ENCODE measurements around the gene RADIL. TPM values are rescaled to one million over a fixed set of nuclear protein-coding genes. Genes with fewer than 3 reads are reported as not detected.

The RADIL gene
- total RNA-seq, 3 donors from 2014 or later (not counting 1 experiment from before 2014, with no cell fraction given) = not detected

DNA sequence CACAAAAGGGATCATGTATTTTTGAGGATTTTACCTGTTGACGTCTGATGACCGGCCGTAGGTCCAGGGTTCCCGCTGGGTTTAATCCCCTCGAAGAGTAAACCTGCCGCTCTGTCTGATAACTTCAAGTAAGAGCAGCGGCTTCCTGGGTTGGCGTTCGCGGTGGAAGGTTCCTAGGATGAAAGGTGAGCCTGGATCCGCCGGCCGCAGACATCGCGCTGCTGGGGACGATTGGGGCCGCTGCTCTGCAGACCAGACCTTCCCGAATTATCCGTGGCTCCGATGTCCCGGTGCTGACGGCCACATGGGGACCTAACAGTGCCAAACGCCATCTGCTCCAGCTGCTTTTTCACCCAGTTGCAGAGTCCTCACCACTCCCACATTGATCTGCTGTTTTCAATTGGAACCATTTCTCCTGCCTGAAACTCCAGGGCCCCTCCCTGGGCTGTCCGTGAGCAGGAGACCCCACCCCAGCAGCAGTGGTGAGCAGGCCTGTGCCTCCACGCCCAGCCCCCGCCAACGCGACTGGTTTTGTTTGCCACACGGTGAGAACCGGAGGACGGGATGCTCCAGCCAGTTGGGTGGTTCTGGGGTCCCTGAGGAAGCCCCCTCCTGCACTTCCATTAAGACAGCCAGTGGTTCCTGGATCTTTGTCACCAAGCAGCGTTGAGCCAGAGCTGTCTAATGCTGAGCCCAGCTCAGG, 120.3 kb downstream of the RADIL start:
- Histone ChIP-seq H3K4me3 (ENCODE audit: low read length) (no peak overlapping the region), H3K27ac (ENCODE audit: low read length) (no peak overlapping the region), H3K4me1 (ENCODE audit: control insufficient read depth, insufficient read depth, low read length) (no peaks in the 10 kb centered on the region), H3K27me3 (ENCODE audit: control insufficient read depth, insufficient read depth, low read length) (no peaks in the 10 kb centered on the region), H3K9me3 (ENCODE audit: control insufficient read depth, insufficient read depth, low read length) (no peaks in the 10 kb centered on the region), H3K36me3 (ENCODE audit: control insufficient read depth, insufficient read depth, low read length) (peaks cover 44% of the 10 kb centered on the region)
- Mint-ChIP-seq H3K9me3 (no peaks in the 10 kb centered on the region), H3K36me3 (no peaks in the 10 kb centered on the region), H3K27me3 (ENCODE audit: low read depth in 2 of 2) (no peaks in the 10 kb centered on the region), H3K27ac (no peak overlapping the region), H3K4me3 (no peak overlapping the region), H3K4me1 (peaks cover 0 to 4% of the 10 kb centered on the region in 2 donors)
- no peak for DNase-seq
- TF ChIP-seq, protein P1, sequence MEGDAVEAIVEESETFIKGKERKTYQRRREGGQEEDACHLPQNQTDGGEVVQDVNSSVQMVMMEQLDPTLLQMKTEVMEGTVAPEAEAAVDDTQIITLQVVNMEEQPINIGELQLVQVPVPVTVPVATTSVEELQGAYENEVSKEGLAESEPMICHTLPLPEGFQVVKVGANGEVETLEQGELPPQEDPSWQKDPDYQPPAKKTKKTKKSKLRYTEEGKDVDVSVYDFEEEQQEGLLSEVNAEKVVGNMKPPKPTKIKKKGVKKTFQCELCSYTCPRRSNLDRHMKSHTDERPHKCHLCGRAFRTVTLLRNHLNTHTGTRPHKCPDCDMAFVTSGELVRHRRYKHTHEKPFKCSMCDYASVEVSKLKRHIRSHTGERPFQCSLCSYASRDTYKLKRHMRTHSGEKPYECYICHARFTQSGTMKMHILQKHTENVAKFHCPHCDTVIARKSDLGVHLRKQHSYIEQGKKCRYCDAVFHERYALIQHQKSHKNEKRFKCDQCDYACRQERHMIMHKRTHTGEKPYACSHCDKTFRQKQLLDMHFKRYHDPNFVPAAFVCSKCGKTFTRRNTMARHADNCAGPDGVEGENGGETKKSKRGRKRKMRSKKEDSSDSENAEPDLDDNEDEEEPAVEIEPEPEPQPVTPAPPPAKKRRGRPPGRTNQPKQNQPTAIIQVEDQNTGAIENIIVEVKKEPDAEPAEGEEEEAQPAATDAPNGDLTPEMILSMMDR (IDR thresholded peaks at IDR 0.05) = no peak
- intact Hi-C loops (cut with micrococcal nuclease) = no loop called here
- WGBS (ENCODE audit: insufficient coverage) = 98% methylated on average over 32 of the region's 32 CpGs
- ATAC-seq = no peak

DNA sequence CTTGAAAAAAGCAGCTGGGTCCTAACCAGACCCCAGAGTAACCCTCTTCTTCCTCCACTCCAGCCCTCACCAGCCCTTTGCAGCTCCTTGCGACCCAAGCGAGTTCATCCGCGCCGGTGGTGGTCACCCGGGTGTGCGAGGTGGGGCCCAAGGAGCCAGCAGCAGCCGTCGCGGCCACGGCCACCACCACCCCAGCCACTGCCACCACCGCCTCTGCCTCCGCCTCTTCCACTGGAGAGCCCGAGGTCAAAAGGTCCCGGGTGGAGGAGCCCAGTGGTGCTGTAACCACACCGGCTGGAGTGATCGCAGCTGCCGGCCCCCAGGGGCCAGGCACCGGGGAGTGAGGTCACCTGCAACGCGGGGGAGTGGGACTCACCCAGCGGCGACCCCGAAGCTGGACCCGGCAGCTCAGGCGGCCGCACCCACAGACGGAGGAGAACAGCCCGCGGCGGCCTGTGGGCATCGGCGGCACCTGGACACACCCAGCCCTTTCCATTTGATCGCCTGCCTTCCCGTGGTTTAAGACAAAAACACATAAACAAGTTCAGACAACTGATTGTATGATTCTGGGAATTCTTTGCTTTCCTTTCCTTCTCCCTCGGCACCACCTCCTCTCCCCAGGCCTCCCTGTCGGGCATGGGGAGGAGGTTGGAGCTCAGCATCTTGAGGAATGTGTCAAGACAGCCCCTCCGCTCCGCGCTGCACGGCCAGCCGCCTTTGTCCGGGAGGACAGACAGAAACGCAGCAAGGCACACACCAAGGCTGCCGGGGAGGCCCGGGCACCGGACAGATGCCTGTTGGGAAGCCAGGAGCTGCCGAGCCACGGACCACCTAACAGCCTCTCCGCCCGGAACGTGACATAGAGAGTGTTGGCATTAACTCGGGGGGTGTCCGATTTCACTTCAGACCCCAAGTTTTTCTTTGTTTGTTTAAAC, 121.1 kb downstream of the RADIL start:
- H3K27ac Mint-ChIP-seq = no peak overlapping the region
- H3K36me3 Mint-ChIP-seq = no peaks in the 10 kb centered on the region
- H3K9me3 Mint-ChIP-seq = no peaks in the 10 kb centered on the region
- Histone ChIP-seq H3K4me1 (ENCODE audit: control insufficient read depth, insufficient read depth, low read length) (no peaks in the 10 kb centered on the region), H3K9me3 (ENCODE audit: control insufficient read depth, insufficient read depth, low read length) (no peaks in the 10 kb centered on the region), H3K27me3 (ENCODE audit: control insufficient read depth, insufficient read depth, low read length) (no peaks in the 10 kb centered on the region), H3K4me3 (ENCODE audit: low read length) (no peak overlapping the region), H3K27ac (ENCODE audit: low read length) (no peak overlapping the region), H3K36me3 (ENCODE audit: control insufficient read depth, insufficient read depth, low read length) (peaks cover 49% of the 10 kb centered on the region)
- ATAC-seq (no peak), DNase-seq (no peak)
- intact Hi-C loops (cut with micrococcal nuclease) = no loop called here
- no peaks in the 10 kb centered on the region for H3K27me3 Mint-ChIP-seq (ENCODE audit: low read depth in 2 of 2)
- WGBS (ENCODE audit: insufficient coverage) = 96% methylated on average over 52 of the region's 54 CpGs
- peaks cover 0 to 4% of the 10 kb centered on the region in 2 donors for H3K4me1 Mint-ChIP-seq
- no peak overlapping the region for H3K4me3 Mint-ChIP-seq
- TF ChIP-seq, protein P1 (IDR thresholded peaks at IDR 0.05) = no peak

DNA sequence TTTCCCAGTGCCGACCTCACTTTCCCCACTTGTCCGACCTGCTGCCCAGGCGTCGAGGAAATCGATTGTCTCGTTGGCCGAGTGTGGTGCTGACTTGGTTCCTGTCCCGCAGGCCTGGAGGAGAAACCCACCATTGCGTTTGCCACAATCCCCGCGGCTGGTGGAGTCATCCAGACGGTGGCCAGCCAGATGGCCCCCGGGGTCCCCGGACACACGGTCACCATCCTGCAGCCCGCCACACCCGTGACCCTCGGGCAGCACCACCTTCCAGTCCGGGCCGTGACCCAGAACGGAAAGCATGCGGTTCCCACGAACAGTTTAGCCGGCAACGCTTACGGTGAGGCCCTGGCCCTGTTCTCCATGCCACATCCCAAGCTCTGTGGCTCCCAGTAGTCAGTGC, 122.6 kb downstream of the RADIL start:
- no peaks in the 10 kb centered on the region for H3K36me3 Mint-ChIP-seq

More for the DNA sequence above, 122.6 kb downstream of the RADIL start:
- Histone ChIP-seq H3K9me3 (ENCODE audit: control insufficient read depth, insufficient read depth, low read length) (no peaks in the 10 kb centered on the region), H3K27me3 (ENCODE audit: control insufficient read depth, insufficient read depth, low read length) (no peaks in the 10 kb centered on the region), H3K4me3 (ENCODE audit: low read length) (no peak overlapping the region), H3K27ac (ENCODE audit: low read length) (no peak overlapping the region), H3K4me1 (ENCODE audit: control insufficient read depth, insufficient read depth, low read length) (no peaks in the 10 kb centered on the region), H3K36me3 (ENCODE audit: control insufficient read depth, insufficient read depth, low read length) (peaks cover 56% of the 10 kb centered on the region)
- no peak for DNase-seq
- TF ChIP-seq, protein P1 (IDR thresholded peaks at IDR 0.05) = no peak
- no peak for ATAC-seq
- H3K27ac Mint-ChIP-seq = no peak overlapping the region
- H3K9me3 Mint-ChIP-seq = no peaks in the 10 kb centered on the region
- peaks cover 0 to 4% of the 10 kb centered on the region in 2 donors for H3K4me1 Mint-ChIP-seq
- intact Hi-C loops (cut with micrococcal nuclease) = no loop called here
- no peaks in the 10 kb centered on the region for H3K27me3 Mint-ChIP-seq (ENCODE audit: low read depth in 2 of 2)
- H3K4me3 Mint-ChIP-seq = no peak overlapping the region
- WGBS (ENCODE audit: insufficient coverage) = 97% methylated on average over 26 of the region's 26 CpGs
